Stomach smooth muscle (tissue), 2 donors: ENCODE data around the gene IFT27.

ENCODE experiments used
- H3K27ac ChIP-seq: one replicate; pipeline ENCODE4 v1.7.0; 2013; ENCODE audit warnings: mild to moderate bottlenecking, low read length, inconsistent platforms
- H3K27me3 ChIP-seq, 2 donors: one replicate each; pipeline ENCODE4 v1.7.0; 2013; ENCODE audit warnings: low read length in 2 of 2; ENCODE audit not compliant: insufficient read depth in 2 of 2, control insufficient read depth in 1 of 2
- H3K36me3 ChIP-seq, 2 donors: one replicate each; pipeline ENCODE4 v1.7.0; 2013; ENCODE audit warnings: low read length in 2 of 2; ENCODE audit not compliant: control insufficient read depth in 2 of 2, insufficient read depth in 2 of 2
- H3K4me1 ChIP-seq: one replicate; pipeline ENCODE4 v1.7.0; 2013; ENCODE audit warnings: low read length; ENCODE audit not compliant: control insufficient read depth, insufficient read depth
- H3K4me3 ChIP-seq, 2 donors: one replicate each; pipeline ENCODE4 v1.7.0; 2013; ENCODE audit warnings: low read length in 2 of 2
- H3K9ac ChIP-seq, 2 donors: one replicate each; pipeline ENCODE4 v1.7.0; 2013; ENCODE audit warnings: low read length in 2 of 2, mild to moderate bottlenecking in 1 of 2
- H3K9me3 ChIP-seq, 2 donors: one replicate each; pipeline ENCODE4 v1.7.0; 2013; ENCODE audit warnings: low read length in 2 of 2; ENCODE audit not compliant: control insufficient read depth in 2 of 2
- donor health status: healthy.
- donor health status: Pancreatic carcinoma.

Gene IFT27

DNA sequence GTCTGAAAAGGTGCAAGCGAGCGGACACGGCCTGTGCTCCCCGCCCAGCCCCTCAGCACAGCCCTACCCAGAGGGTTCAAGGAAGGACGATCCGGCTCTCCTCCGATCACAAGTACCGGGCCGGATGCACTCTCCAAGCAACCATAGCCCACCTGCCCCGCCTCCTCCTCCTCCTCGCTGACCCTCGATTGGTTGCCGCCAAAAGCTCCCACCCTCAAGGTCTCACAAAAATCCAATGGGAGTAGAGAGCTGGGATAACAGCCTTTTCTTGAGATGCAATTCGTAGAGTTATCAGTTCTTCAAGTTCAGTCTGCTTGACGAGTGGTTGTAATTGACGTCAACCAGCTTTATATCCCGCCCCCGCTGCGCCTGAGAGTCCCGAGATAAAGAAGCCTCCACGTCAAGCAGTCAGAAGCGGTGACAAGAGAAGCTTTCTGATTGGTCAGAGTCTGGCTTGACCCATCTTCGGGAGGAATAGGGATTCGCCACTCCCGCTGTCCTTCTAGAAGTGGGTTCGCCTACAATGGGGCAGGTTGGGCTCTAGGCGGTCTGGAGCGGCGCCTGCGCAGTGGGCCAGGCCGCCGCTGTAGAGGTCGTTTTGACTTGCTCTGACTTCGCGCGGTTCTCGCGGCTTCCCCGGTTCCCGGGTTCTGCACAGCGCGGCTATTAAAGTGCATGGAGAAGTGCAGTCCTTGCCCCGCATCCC is at the start of gene IFT27:
IFT27 (minus strand) TSS at position 156 of the 706 bp plus-strand sequence. CDS start 412 bp downstream, outside the sequence.
- Histone ChIP-seq H3K4me3 (peak within 1 kb of the TSS; percentile 75 to 85), H3K9me3 (no peaks in the 10 kb centered on the region), H3K27me3 (no peaks in the 10 kb centered on the region), H3K9ac (peak within 1 kb of the TSS; percentile 56 to 78), H3K36me3 (peaks cover 0 to 3% of the 10 kb centered on the region in 2 donors), H3K4me1 (peaks cover 14% of the 10 kb centered on the region), H3K27ac (peak within 1 kb of the TSS; percentile 67)

DNA sequence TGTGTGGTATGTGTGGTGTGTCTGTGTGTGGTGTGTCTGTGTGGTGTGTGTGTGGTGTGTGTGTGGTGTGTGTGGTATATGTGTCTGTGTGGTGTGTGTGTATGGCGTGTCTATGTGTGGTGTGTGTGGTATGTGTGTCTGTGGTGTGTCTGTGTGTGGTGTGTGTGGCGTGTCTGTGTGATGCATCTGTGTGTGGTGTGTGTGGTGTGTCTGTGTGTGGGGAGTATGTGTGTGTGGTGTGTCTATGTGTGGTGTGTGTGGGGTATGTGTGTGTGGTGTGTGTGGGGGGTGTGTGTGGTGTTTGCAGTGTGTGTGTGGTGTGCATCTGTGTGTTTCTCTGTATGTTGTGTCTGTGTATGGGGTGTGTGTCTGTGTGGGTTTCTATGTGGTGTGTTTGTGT is 48.7 kb upstream of the IFT27 start:
- Histone ChIP-seq H3K27me3 (peaks cover 16 to 24% of the 10 kb centered on the region in 2 donors), H3K27ac (no peak overlapping the region), H3K4me3 (no peak overlapping the region), H3K9ac (no peak overlapping the region), H3K4me1 (no peaks in the 10 kb centered on the region), H3K9me3 (no peaks in the 10 kb centered on the region), H3K36me3 (no peaks in the 10 kb centered on the region)

GRCh38 chr22:36823186-36823839 is 47.4 kb upstream of the IFT27 start:
- H3K36me3 ChIP-seq, result no peaks in the 10 kb centered on the region
- peaks cover 24 to 33% of the 10 kb centered on the region in 2 donors for H3K27me3 ChIP-seq
- no peak overlapping the region for H3K9ac ChIP-seq
- no peak overlapping the region for H3K4me3 ChIP-seq
- no peaks in the 10 kb centered on the region for H3K9me3 ChIP-seq
- H3K4me1 ChIP-seq, result no peaks in the 10 kb centered on the region
- no peak overlapping the region for H3K27ac ChIP-seq

GRCh38 chr22:36822581-36822980 is 46.7 kb upstream of the IFT27 start:
- Histone ChIP-seq H3K27me3 (peaks cover 31 to 40% of the 10 kb centered on the region in 2 donors), H3K36me3 (no peaks in the 10 kb centered on the region), H3K4me3 (no peak overlapping the region), H3K4me1 (no peaks in the 10 kb centered on the region), H3K27ac (no peak overlapping the region), H3K9ac (no peak overlapping the region), H3K9me3 (no peaks in the 10 kb centered on the region)

DNA sequence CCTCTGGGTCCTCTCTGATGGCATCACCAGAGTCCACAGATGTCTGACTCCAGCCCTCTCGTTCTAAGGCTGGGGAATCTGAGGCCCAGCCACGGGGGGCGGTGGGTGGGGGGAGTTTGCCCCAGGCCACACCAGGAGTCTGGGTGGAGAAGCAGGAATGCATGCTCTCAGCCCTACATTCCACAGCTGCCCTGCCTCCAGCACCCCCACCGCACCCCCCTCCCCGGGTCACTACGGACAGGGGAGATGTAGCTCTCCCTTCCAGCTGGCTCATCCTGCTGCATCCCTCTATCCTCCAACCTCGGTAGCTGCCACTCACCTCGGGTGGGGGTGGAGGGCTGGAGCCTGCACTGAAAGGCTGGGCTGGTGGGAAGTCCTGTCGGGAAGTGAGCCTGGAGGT is 43.2 kb upstream of the IFT27 start:
- no peaks in the 10 kb centered on the region for H3K36me3 ChIP-seq
- H3K4me3 ChIP-seq, result no peak overlapping the region
- H3K27me3 ChIP-seq, result peaks cover 55 to 57% of the 10 kb centered on the region in 2 donors
- H3K27ac ChIP-seq, result no peak overlapping the region
- H3K9me3 ChIP-seq, result no peaks in the 10 kb centered on the region
- no peak overlapping the region for H3K9ac ChIP-seq
- peaks cover 8% of the 10 kb centered on the region for H3K4me1 ChIP-seq

- Histone ChIP-seq H3K9me3 (no peaks in the 10 kb centered on the region), H3K4me1 (peaks cover 8% of the 10 kb centered on the region), H3K9ac (no peak overlapping the region), H3K27me3 (peaks cover 54 to 57% of the 10 kb centered on the region in 2 donors), H3K4me3 (no peak overlapping the region), H3K27ac (no peak overlapping the region), H3K36me3 (no peaks in the 10 kb centered on the region)
These were observed 42.2 kb upstream of the IFT27 start for GRCh38 chr22:36818010-36818642.

DNA sequence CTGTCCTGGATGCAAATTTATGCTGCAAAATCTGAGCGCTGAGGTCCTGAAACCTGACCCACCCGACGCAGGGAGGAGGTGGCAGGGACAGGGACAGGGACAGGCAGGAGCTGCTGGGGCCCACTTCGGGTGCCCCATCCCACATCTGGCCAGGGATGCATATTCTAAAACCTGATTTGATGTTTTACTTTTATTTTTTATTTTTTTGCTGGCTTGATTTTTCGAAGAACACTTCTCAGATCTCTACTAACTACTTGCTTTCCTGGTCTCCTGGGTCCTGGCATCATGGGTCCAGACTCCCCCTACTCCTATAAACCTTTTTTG is 41.6 kb upstream of the IFT27 start:
- peak overlapping the region in 1 of 2 donors; percentile 59 for H3K4me3 ChIP-seq
- peaks cover 52 to 54% of the 10 kb centered on the region in 2 donors for H3K27me3 ChIP-seq
- peaks cover 8% of the 10 kb centered on the region for H3K4me1 ChIP-seq
- H3K36me3 ChIP-seq, result no peaks in the 10 kb centered on the region
- no peak overlapping the region for H3K27ac ChIP-seq
- no peaks in the 10 kb centered on the region for H3K9me3 ChIP-seq
- H3K9ac ChIP-seq, result no peak overlapping the region

- Histone ChIP-seq H3K9me3 (no peaks in the 10 kb centered on the region), H3K9ac (no peak within 1 kb of the TSS), H3K27ac (no peak within 1 kb of the TSS), H3K4me3 (peak within 1 kb of the TSS; percentile 59 to 65), H3K27me3 (peaks cover 49 to 53% of the 10 kb centered on the region in 2 donors), H3K4me1 (peaks cover 8% of the 10 kb centered on the region), H3K36me3 (no peaks in the 10 kb centered on the region)
These were observed 41.0 kb upstream of the IFT27 start, which contains the start of gene PVALB for GRCh38 chr22:36816636-36817524. TSS of gene PVALB (minus strand) at chr22:36817035. CDS start at chr22:36817005, 30 bp downstream.

DNA sequence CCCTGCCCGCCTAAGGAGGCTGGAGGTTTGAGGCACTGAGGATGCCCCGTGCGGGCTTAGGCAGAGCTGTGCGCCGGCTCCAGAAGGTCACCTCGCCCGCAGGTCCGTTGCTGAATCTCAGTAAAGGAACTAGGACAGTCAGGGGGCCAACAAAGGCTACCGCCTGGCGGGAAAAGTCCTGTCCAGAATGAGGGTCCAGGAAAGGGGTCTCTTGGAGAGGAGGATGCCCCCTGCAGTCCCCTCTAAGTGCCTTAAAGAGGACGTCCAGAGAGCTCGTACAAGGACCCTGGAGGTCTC is 40.4 kb upstream of the IFT27 start:
- peak overlapping the region in 1 of 2 donors; percentile 59 for H3K4me3 ChIP-seq
- H3K4me1 ChIP-seq, result peaks cover 8% of the 10 kb centered on the region
- no peaks in the 10 kb centered on the region for H3K36me3 ChIP-seq
- H3K27me3 ChIP-seq, result peaks cover 49 to 55% of the 10 kb centered on the region in 2 donors
- no peak overlapping the region for H3K9ac ChIP-seq
- H3K27ac ChIP-seq, result no peak overlapping the region
- no peaks in the 10 kb centered on the region for H3K9me3 ChIP-seq

DNA sequence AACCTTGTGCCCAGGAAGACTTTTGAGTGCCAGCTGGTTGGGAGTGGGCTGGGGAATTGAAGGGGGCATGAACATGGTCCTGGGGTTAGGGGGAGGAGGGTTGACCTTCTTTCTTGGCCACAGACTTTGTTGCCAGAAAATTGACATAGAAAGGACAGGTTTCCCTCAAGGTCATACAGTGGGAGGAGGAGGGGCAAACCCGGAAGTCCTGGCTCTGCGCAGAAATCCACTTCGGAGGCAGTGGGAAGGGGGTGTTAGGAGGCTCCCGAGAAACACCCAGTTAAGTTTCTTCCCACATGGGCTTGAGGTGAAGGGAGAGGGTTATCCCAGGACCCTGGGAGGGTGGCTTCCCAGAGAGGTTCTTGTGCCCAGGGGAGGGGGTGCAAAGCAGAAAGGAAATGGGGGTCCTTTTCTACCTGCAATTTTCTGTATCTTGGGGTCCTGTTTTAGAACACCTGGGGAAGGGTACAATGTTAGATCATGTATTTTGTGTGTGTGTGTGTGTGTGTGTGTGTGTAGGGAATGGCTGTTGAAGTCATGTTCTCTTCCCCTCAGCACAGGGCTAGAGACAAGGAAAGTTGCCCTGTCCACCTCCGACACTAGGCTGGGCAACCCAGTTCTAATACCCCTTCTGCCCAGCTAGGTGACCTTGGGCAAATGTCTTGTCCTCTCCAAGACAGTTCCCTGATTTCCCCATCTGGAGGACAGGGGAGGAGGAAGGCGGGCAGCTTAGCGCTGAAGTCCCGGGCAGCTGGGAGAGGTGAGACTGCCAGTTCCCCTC is 39.8 kb upstream of the IFT27 start:
- H3K27me3 ChIP-seq, result peaks cover 49 to 55% of the 10 kb centered on the region in 2 donors
- H3K9ac ChIP-seq, result no peak overlapping the region
- no peak overlapping the region for H3K27ac ChIP-seq
- H3K9me3 ChIP-seq, result no peaks in the 10 kb centered on the region
- no peak overlapping the region for H3K4me3 ChIP-seq
- H3K4me1 ChIP-seq, result peaks cover 8% of the 10 kb centered on the region
- no peaks in the 10 kb centered on the region for H3K36me3 ChIP-seq
